Omental fat pad (tissue), 4 donors: ENCODE measurements around the gene CXXC1. TPM values are rescaled to one million over a fixed set of nuclear protein-coding genes. Genes with fewer than 3 reads are reported as not detected.

ENCODE experiments used
- ATAC-seq: fragments of 150-250 bp; one replicate; pipeline ENCODE4 v1.9.1; 2016; ENCODE audit warnings: mild to moderate bottlenecking, moderate library complexity; ENCODE audit not compliant: low FRiP score
- DNase-seq: peaks from one replicate; pipeline ENCODE4 v3.0.0-alpha.2; 2019; ENCODE audit warnings: low spot score
- CTCF ChIP-seq, 3 donors: fragments of 450-650 bp; IDR thresholded peaks; one replicate each; pipeline ENCODE4 v1.5.1; 2016 to 2017; ENCODE audit warnings: antibody characterized with exemption in 3 of 3, mild to moderate bottlenecking in 3 of 3, moderate library complexity in 2 of 3
- total RNA-seq, 4 donors: library from RNA; depleted of rRNA; stranded (reverse); fragments of >200 nt; gene quantifications; one replicate each; pipeline ENCODE4 v1.1.0, GENCODE V29; 2016

The CXXC1 gene
- total RNA-seq, 4 donors from 2014 or later, result 29.3 to 66.4 (median 51.6) TPM

- TF ChIP-seq CTCF (IDR thresholded peaks at IDR 0.05), result no peak
- DNase-seq (no peak), ATAC-seq (no peak)
These were observed 6.7 kb downstream of the CXXC1 start for GRCh38 chr18:50280707-50281294.

- TF ChIP-seq CTCF (IDR thresholded peaks at IDR 0.05), result no peak
- ATAC-seq (no peak), DNase-seq (no peak)
These were observed 7.7 kb downstream of the CXXC1 start for GRCh38 chr18:50279752-50280151.

- no peak for TF ChIP-seq CTCF (IDR thresholded peaks at IDR 0.05)
- DNase-seq (no peak), ATAC-seq (no peak)
These were observed 9.6 kb downstream of the CXXC1 start for GRCh38 chr18:50277942-50278341.

- no peak for ATAC-seq
- TF ChIP-seq CTCF (IDR thresholded peaks at IDR 0.05), result no peak
- no peak for DNase-seq
These were observed 11.0 kb downstream of the CXXC1 start for GRCh38 chr18:50276452-50276851.

GRCh38 chr18:50275503-50276036 is 11.9 kb downstream of the CXXC1 start:
- DNase-seq (no peak), ATAC-seq (no peak)
- no peak for TF ChIP-seq CTCF (IDR thresholded peaks at IDR 0.05)

- no peak for TF ChIP-seq CTCF (IDR thresholded peaks at IDR 0.05)
- ATAC-seq (no peak), DNase-seq (no peak)
These were observed 12.6 kb downstream of the CXXC1 start for GRCh38 chr18:50274941-50275340.

- DNase-seq (no peak), ATAC-seq (no peak)
- TF ChIP-seq CTCF (IDR thresholded peaks at IDR 0.05), result no peak
These were observed 13.4 kb downstream of the CXXC1 start for GRCh38 chr18:50274044-50274442.
